WTC11 (cell line): ENCODE results near the gene ZNF500. TPM values are rescaled to one million over a fixed set of nuclear protein-coding genes. Genes with fewer than 3 reads are reported as not detected.

Source experiments
- ATF1 ChIP-seq: sonication (generic); formaldehyde crosslinking; IDR thresholded peaks from 2 replicates; pipeline ENCODE4 v1.8.1; 2023; ENCODE audit warnings: mild to moderate bottlenecking, moderate library complexity, missing genetic modification reagents
- ELF4 ChIP-seq: sonication (generic); formaldehyde crosslinking; IDR thresholded peaks from 2 replicates; pipeline ENCODE4 v1.8.1; 2022; ENCODE audit warnings: low read depth, mild to moderate bottlenecking, moderate library complexity, missing genetic modification reagents
- ESRRA ChIP-seq: sonication (generic); formaldehyde crosslinking; IDR thresholded peaks from 2 replicates; pipeline ENCODE4 v1.8.1; 2022; ENCODE audit warnings: mild to moderate bottlenecking, missing genetic modification reagents, borderline replicate concordance
- ETV6 ChIP-seq: sonication (generic); formaldehyde crosslinking; IDR thresholded peaks from 2 replicates; pipeline ENCODE4 v1.8.1; 2022; ENCODE audit warnings: mild to moderate bottlenecking, missing genetic modification reagents
- FOXK1 ChIP-seq: sonication (generic); formaldehyde crosslinking; IDR thresholded peaks from 2 replicates; pipeline ENCODE4 v1.8.0; 2022; ENCODE audit warnings: mild to moderate bottlenecking, moderate library complexity, missing genetic modification reagents
- GTF2I ChIP-seq: fragments of 250-450 bp; sonication (Bioruptor Pico); conservative IDR thresholded peaks from 2 replicates; pipeline ENCODE4 v1.4.0; 2021; ENCODE audit warnings: mild to moderate bottlenecking
- NFYB ChIP-seq: sonication (generic); formaldehyde crosslinking; conservative IDR thresholded peaks from 2 replicates; pipeline ENCODE4 v1.8.0; 2022; ENCODE audit warnings: low read depth, missing genetic modification reagents
- NR3C1 ChIP-seq: sonication (generic); formaldehyde crosslinking; conservative IDR thresholded peaks from 2 replicates; pipeline ENCODE4 v1.8.1; 2023; ENCODE audit warnings: low read depth, mild to moderate bottlenecking, missing genetic modification reagents
- OVOL2 ChIP-seq: fragments of 250-450 bp; sonication (Bioruptor Pico); IDR thresholded peaks from 2 replicates; pipeline ENCODE4 v1.9.0; 2021; ENCODE audit warnings: mild to moderate bottlenecking, borderline replicate concordance
- RELA ChIP-seq: sonication (generic); formaldehyde crosslinking; IDR thresholded peaks from 2 replicates; pipeline ENCODE4 v1.8.1; 2022; ENCODE audit warnings: missing genetic modification reagents, mild to moderate bottlenecking, borderline replicate concordance
- SMAD3 ChIP-seq: sonication (generic); formaldehyde crosslinking; IDR thresholded peaks from 2 replicates; pipeline ENCODE4 v1.8.0; 2022; ENCODE audit warnings: missing genetic modification reagents, mild to moderate bottlenecking, borderline replicate concordance
- SP1 ChIP-seq: sonication (generic); formaldehyde crosslinking; conservative IDR thresholded peaks from 2 replicates; pipeline ENCODE4 v1.8.1; 2022; ENCODE audit warnings: missing genetic modification reagents
- STAT6 ChIP-seq: sonication (generic); formaldehyde crosslinking; conservative IDR thresholded peaks from 2 replicates; pipeline ENCODE4 v1.8.1; 2023; ENCODE audit warnings: mild to moderate bottlenecking, low read depth, missing genetic modification reagents, moderate library complexity
- TEAD1 ChIP-seq: sonication (generic); formaldehyde crosslinking; IDR thresholded peaks from 2 replicates; pipeline ENCODE4 v1.8.0; 2022; ENCODE audit warnings: mild to moderate bottlenecking, missing genetic modification reagents
- TEAD4 ChIP-seq: sonication (generic); formaldehyde crosslinking; IDR thresholded peaks from 2 replicates; pipeline ENCODE4 v1.8.0; 2022; ENCODE audit warnings: mild to moderate bottlenecking, missing genetic modification reagents
- USF1 ChIP-seq: sonication (generic); formaldehyde crosslinking; IDR thresholded peaks from 2 replicates; pipeline ENCODE4 v1.8.0; 2022; ENCODE audit warnings: mild to moderate bottlenecking, missing genetic modification reagents
- ZNF263 ChIP-seq: sonication (generic); formaldehyde crosslinking; IDR thresholded peaks from 2 replicates; pipeline ENCODE4 v1.8.1; 2022; ENCODE audit warnings: low read depth, mild to moderate bottlenecking, moderate library complexity, missing genetic modification reagents
- ZNF396 ChIP-seq: fragments of 250-450 bp; sonication (Bioruptor Pico); IDR thresholded peaks from 2 replicates; pipeline ENCODE4 v1.8.0; 2021; ENCODE audit warnings: mild to moderate bottlenecking, moderate library complexity, borderline replicate concordance
- total RNA-seq: library from RNA; stranded (reverse); gene quantifications from 3 replicates; pipeline ENCODE4 v1.2.3, GENCODE V29; 2021
- TF ChIP-seq, protein P1 (sequence below): sonication (generic); formaldehyde crosslinking; IDR thresholded peaks from 2 replicates; pipeline ENCODE4 v1.8.1; 2022; ENCODE audit warnings: mild to moderate bottlenecking, missing genetic modification reagents, moderate library complexity, borderline replicate concordance
- TF ChIP-seq, protein P2 (sequence below): sonication (generic); formaldehyde crosslinking; IDR thresholded peaks from 2 replicates; pipeline ENCODE4 v1.8.1; 2023; ENCODE audit warnings: mild to moderate bottlenecking, missing genetic modification reagents
- TF ChIP-seq, protein P3 (sequence below): fragments of 250-450 bp; sonication (Bioruptor Pico); IDR thresholded peaks from 2 replicates; pipeline ENCODE4 v2.1.2; 2022; ENCODE audit warnings: mild to moderate bottlenecking, moderate library complexity
- TF ChIP-seq, protein P4 (sequence below): sonication (generic); formaldehyde crosslinking; IDR thresholded peaks from 2 replicates; pipeline ENCODE4 v1.8.1; 2023; ENCODE audit warnings: mild to moderate bottlenecking, missing genetic modification reagents
- TF ChIP-seq, protein P5 (sequence below): sonication (generic); formaldehyde crosslinking; IDR thresholded peaks from 2 replicates; pipeline ENCODE4 v1.8.0; 2022; ENCODE audit warnings: mild to moderate bottlenecking, missing genetic modification reagents

The ZNF500 gene
- total RNA-seq, 1 experiment from 2014 or later = 19.9 TPM

DNA sequence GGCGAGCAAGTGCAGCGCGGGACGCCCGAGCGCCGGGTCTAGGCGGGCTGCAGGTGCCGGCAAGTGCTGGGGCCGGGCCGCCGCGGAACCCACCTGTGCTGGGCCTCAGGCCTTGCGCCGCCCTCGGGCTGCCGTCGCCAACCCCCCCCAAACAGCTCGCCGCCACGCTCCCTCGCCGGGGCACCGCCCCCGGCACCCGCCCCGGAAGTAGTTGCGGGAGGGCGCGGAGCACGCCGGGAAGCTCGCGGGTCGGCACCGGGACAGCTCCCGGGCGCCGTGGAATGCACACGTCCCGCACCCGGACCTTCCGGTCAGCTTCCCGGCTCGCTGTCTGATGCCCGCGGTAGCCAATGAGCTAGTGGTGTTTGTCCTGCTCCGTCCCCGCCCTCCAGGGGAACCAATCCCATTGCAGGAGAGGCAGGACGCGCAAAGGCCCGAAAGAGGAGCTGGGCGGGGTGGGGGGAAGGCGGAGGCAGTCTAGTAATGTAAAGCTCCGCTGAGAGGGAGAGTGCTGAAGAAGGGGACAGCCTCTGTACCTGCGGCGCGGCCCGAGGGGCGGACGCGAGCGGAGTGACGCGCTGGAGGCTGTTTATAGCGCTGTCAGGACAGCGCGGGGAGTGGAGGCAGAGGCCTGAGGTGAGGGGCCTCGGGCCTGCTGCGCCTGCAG lies 32.8 kb downstream of the ZNF500 start, which contains the start of the genes ANKS3 and DNAAF8 (continued):
- TF ChIP-seq, protein P1, sequence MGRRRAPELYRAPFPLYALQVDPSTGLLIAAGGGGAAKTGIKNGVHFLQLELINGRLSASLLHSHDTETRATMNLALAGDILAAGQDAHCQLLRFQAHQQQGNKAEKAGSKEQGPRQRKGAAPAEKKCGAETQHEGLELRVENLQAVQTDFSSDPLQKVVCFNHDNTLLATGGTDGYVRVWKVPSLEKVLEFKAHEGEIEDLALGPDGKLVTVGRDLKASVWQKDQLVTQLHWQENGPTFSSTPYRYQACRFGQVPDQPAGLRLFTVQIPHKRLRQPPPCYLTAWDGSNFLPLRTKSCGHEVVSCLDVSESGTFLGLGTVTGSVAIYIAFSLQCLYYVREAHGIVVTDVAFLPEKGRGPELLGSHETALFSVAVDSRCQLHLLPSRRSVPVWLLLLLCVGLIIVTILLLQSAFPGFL = no peak
- TF ChIP-seq NR3C1 (no peak), TEAD4 (CRISPR knock-in tag) (0 out of 2 replicates have a peak, but pooled peaks have one; percentile 15), TEAD1 (CRISPR knock-in tag) (peak; percentile 79), ELF4 (CRISPR knock-in tag) (no peak), ZNF263 (no peak), ESRRA (no peak), GTF2I (CRISPR knock-in tag) (no peak), ATF1 (no peak), SP1 (CRISPR knock-in tag) (peak; percentile 95), STAT6 (CRISPR knock-in tag) (no peak), ZNF396 (CRISPR knock-in tag) (no peak), OVOL2 (CRISPR knock-in tag) (no peak), NFYB (CRISPR knock-in tag) (peak; percentile 82), USF1 (CRISPR knock-in tag) (peak; percentile 12; the same call in 1 of the 2 replicates), FOXK1 (CRISPR knock-in tag) (peak; percentile 76; the same call in 1 of the 2 replicates), RELA (no peak), SMAD3 (no peak), ETV6 (CRISPR knock-in tag) (peak; percentile 67; the same call in 1 of the 2 replicates)
- TF ChIP-seq, protein P2, sequence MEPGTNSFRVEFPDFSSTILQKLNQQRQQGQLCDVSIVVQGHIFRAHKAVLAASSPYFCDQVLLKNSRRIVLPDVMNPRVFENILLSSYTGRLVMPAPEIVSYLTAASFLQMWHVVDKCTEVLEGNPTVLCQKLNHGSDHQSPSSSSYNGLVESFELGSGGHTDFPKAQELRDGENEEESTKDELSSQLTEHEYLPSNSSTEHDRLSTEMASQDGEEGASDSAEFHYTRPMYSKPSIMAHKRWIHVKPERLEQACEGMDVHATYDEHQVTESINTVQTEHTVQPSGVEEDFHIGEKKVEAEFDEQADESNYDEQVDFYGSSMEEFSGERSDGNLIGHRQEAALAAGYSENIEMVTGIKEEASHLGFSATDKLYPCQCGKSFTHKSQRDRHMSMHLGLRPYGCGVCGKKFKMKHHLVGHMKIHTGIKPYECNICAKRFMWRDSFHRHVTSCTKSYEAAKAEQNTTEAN (CRISPR knock-in tag) = 0 out of 2 replicates have a peak, but pooled peaks have one; percentile 61
- TF ChIP-seq, protein P3, sequence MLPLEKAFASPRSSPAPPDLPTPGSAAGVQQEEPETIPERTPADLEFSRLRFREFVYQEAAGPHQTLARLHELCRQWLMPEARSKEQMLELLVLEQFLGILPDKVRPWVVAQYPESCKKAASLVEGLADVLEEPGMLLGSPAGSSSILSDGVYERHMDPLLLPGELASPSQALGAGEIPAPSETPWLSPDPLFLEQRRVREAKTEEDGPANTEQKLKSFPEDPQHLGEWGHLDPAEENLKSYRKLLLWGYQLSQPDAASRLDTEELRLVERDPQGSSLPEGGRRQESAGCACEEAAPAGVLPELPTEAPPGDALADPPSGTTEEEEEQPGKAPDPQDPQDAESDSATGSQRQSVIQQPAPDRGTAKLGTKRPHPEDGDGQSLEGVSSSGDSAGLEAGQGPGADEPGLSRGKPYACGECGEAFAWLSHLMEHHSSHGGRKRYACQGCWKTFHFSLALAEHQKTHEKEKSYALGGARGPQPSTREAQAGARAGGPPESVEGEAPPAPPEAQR = no peak
- TF ChIP-seq, protein P4, sequence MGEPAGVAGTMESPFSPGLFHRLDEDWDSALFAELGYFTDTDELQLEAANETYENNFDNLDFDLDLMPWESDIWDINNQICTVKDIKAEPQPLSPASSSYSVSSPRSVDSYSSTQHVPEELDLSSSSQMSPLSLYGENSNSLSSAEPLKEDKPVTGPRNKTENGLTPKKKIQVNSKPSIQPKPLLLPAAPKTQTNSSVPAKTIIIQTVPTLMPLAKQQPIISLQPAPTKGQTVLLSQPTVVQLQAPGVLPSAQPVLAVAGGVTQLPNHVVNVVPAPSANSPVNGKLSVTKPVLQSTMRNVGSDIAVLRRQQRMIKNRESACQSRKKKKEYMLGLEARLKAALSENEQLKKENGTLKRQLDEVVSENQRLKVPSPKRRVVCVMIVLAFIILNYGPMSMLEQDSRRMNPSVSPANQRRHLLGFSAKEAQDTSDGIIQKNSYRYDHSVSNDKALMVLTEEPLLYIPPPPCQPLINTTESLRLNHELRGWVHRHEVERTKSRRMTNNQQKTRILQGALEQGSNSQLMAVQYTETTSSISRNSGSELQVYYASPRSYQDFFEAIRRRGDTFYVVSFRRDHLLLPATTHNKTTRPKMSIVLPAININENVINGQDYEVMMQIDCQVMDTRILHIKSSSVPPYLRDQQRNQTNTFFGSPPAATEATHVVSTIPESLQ = no peak
- TF ChIP-seq, protein P5, sequence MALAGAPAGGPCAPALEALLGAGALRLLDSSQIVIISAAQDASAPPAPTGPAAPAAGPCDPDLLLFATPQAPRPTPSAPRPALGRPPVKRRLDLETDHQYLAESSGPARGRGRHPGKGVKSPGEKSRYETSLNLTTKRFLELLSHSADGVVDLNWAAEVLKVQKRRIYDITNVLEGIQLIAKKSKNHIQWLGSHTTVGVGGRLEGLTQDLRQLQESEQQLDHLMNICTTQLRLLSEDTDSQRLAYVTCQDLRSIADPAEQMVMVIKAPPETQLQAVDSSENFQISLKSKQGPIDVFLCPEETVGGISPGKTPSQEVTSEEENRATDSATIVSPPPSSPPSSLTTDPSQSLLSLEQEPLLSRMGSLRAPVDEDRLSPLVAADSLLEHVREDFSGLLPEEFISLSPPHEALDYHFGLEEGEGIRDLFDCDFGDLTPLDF (CRISPR knock-in tag) = 0 out of 2 replicates have a peak, but pooled peaks have one; percentile 18
